HG03045 (cell line): Measurements from ENCODE around the gene RERE.
A peak's percentile ranks its signal among the peaks of the same experiment; 100 is the strongest.

Source experiments
- ATAC-seq: cut with Tn5 transposase; IDR thresholded peaks from one replicate; pipeline ENCODE4 v1.9.1; 2021; ENCODE audit warnings: mild to moderate bottlenecking, moderate library complexity; ENCODE audit not compliant: unreplicated experiment

The RERE gene

GRCh38 chr1:8817412-8818324, at the start of gene RERE:
Gene RERE (minus strand): TSS chr1:8817640.
- peak; percentile 93 for ATAC-seq

DNA sequence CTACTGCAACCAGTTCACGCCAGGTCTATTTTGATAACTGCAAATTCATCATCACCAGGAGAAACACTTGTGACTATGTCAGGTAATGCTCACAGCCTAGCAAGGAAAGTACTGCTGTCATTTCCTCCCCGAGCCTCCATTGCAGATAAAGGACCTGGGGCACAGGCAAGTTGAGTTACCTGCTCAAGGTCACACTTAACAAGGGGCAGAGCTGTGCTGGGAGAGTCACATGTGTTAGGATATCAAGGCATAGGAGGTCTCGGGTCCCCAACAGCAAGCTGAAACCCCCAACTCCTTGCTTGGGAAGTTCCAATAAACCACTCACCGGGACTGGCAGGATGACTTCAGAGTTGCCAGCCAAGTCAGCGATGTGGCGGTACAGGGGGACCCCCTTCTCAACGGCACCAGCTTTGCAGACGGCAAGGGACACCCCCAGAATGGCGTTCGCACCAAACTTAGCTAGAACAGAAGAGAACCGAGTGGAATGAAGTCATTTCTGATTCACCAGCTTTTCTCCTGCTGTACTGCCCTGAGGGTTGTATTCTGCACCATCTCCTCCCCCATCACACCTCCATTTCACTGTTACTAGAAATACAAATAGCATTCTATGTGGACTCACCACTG, 49.5 kb upstream of the RERE start:
- ATAC-seq: no peak

GRCh38 chr1:8866173-8866791, 48.8 kb upstream of the RERE start:
- ATAC-seq: no peak

DNA sequence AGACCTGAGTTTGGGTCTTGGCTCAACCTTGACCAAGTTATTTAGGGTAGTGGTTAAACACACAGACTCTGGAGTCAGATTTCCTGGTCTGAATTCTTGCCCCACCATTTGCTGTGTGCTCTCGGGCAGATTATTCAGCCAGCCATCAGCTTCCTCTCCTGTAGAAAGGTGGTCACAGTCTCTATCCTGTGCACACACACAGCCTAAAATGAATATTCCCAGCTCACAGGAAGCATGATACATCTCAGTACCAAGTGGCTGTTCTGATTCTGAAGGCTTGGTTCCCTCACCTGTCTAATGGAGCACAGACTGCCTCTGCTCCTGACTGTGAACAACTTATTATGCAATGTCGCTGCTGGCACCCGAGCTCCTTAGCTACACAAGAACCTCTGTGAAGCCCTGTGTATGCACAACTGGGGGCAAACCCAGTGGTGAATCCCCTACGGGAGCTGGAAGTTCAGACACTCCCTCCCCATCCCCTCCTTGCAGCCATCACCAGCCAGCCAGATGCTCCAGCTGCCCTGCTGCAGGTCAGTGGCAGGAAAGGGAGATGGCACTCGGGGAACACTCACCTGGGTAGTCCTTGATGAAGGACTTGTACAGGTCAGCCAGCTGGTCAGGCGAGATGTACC, 47.4 kb upstream of the RERE start:
- ATAC-seq: no peak

DNA sequence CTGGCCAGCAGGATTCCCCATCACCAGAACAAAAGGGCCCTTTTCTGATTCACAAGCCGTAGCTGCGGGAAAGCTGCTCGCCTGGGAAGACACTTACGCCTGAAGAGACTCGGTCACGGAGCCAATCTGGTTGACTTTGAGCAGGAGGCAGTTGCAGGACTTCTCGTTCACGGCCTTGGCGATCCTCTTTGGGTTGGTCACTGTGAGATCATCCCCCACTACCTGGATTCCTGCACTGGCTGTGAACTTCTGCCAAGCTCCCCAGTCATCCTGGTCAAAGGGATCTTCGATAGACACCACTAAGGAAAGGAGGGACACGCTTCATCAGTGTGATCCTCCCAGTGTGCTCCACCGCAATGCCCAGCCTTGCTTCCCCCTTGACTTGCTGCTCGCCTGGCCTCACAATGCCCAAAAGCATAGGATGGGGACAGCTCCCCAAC, 46.4 kb upstream of the RERE start:
- ATAC-seq: no peak

GRCh38 chr1:8863138-8863537, 45.7 kb upstream of the RERE start:
- no peak for ATAC-seq

DNA sequence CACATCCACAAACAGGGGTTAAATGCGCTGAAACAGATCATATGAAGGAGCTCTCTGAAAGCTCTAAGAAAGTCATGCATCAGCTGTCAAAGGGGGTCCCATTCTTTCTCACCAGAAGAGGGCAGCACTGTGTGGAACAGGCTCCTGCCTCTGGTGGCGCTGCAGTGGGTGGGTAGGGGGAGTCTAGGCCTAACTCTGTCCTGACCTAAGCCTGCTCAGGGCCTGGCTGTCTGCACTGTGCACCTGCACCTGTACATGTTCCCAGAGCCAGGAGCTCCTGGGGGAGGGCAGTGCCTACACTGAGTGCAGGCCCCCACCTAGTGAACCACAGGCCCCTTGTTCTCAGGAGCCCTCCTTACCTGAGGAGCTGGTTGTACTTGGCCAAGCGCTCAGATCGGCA, 45.1 kb upstream of the RERE start:
- no peak for ATAC-seq

DNA sequence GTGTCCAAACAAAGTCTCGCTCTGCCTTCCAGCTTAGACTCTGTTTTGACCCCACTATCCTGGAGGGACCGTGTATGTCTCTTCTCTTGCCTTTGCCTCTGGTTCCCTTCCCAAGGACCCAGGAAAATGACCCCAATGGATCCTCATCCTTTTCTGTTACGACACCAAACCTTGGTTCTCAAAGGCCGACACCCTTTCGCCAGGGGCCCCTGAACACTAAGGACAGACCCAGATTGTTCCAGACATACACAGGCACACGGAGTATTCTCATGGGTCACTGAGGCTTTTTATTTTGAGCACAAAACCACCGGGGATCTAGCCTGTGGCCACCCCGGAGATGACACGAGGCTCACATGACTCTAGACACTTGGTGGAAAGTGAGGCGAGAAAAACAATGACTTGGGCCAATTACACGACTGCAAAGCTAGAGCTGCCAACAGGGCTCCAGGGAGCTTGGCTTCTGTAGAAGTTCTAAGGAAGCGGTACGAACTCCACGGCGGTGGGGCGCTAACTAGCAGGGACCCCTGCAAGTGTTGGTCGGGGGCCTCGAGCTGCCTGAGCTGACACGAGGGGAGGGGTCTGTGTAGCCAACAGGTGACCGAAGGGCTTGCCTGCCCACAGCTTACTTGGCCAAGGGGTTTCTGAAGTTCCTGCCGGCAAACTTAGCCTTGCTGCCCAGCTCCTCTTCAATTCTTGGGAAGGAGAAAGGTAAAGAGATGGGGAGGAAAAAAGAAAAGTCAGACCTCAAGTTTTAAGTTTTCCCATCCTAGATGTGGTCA, 43.5 kb upstream of the RERE start:
- ATAC-seq: no peak

DNA sequence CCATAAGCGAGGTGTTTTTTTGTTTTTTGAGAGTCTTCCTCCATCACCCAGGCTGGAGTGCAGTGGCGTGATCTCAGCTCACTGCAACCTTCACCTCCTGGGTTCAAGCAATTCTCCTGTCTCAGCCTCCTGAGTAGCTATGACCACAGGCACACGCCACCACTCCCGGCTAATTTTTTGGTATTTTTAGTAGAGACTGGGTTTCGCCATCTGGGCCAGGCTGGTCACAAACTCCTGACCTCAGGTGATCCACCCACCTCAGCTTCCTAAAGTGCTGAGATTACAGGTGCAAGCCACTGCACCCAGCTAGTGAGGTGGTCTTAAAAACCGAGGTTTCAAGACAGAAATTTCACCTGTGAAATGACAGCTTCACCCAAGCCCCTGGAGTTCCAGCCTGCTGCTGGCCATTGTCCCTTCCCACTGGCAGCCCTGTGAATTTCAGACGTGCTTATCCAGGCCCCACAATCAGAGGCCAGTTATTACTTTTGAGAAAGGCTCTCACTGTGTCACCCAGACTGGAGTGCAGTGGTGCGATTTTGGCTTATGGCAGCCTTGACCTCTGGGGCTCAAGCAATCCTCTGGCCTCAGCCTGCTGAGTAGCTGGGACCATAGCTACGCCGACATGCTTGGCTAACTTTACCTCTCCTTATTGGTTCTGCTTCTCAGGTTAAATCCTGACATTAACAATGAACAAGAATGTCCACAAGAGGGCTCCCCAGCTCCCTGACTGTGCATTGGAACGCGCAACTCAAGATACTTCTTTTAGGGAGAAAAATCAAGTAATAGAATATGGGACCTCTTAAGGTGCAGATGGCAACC, 41.7 kb upstream of the RERE start:
- ATAC-seq: no peak

DNA sequence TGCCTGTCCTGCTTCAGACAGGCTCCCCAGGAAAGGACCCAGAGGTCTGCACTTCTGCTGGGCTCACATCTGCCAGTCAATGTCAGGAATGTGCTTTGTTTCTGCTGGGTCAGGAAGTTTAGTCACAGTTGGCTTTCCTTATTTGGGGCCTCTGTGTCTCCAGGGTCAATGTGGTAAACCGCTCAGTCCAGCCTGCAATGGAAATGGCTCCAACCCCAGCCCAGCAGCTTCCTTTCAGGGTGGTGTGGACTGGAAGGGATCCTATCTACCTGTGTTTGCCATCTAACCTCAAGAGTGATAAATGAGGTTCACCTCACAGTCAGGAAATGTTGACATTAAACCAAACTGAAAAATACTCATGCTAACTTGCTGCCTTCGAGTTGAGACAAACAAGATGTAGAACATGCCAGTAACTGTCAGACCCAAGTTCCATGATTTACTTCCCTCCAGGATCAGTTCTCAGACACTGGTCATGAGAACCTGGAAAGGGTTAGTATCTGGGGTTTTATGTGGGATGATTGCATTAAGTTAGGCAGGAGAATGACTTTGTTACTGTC, 40.8 kb upstream of the RERE start:
- no peak for ATAC-seq

DNA sequence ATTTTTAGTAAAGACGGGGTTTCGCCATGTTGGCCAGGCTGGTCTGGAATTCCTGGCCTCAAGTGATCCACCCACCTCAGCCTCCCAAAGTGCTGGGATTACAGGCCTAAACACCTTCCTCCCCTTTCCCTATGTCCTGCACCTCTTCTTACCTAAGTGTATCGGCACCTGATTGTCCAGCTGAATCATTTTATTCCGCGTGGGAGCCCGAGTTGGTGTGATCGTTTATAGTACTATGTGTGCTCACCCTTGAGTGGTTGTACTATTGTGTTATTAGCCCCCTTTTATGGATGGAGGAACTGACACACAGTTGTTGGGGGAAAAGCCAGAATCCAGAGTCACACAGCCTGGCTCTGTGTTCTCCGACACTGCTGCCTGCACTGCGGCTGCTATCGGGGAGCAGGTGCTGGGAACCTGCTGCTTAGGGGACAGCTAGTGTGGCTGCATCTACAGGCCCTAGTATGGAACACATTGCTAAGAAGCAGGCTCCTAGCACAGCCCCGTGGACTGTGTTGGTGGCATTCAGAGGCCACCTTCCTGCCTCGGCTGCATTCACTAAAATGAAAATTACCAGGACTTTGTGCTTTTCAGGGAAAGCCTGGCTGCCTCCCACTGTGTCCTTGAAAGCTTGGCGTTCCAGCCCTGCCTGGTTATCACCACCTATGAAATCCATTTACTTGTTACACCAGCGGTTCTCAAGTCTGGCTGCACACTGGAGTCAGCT, 39.4 kb upstream of the RERE start:
- no peak for ATAC-seq

DNA sequence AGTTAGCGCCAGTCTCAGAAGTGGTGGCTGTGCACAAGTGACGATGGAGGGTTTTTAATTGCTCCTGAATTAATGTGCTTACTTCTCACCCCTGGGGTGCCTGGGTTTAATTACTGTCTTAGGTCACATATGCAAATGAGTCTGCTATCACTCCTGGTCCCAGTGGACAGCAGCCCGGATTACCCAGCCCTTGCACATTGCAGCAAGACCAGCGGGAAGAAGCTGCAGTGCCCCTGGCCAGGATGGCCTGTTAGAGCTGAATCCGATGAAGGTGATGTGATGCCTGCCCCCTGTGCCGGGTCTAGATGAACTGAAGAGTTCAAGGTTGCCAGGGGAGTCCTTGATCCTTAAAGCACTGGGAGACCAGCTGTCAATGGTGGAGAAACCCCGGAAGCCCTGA, 36.8 kb upstream of the RERE start:
- no peak for ATAC-seq

GRCh38 chr1:8851060-8851459, 33.6 kb upstream of the RERE start:
- no peak for ATAC-seq

DNA sequence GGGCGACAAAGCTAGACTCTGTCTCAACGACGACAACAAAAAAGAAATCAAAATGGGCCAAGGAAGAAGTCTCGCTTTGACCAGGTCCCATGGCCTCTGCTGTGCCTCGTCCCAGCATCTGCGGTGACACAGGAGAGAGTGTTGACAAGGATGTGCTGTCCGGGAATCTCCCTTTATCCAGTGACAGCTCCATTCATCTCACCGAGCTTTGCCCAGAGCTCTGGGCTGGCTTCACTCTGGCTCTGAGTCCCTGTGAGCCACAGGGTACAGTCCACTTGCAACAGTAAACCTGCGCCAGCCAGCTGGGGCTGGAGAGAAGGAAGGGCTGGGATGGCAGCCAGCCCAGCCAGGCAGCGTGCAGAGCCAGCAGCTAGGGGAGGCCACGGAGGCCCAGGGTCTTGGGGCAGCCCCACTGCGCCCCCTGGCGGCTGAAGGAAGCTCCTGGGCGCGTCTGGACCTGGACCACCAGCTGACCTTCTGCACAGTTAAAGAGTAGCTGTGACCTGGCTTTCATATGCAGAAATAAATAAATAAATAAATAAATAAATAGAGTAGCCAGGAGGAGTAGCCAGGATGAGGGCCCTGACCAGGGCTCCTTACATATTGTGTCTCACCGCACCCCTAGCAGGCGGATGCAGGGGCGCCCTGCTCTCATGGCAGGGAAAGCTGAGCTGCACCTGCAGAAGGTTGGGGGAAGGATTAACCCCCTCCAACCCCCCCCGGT, 31.4 kb upstream of the RERE start:
- no peak for ATAC-seq

GRCh38 chr1:8847990-8848389, 30.6 kb upstream of the RERE start:
- ATAC-seq: no peak

DNA sequence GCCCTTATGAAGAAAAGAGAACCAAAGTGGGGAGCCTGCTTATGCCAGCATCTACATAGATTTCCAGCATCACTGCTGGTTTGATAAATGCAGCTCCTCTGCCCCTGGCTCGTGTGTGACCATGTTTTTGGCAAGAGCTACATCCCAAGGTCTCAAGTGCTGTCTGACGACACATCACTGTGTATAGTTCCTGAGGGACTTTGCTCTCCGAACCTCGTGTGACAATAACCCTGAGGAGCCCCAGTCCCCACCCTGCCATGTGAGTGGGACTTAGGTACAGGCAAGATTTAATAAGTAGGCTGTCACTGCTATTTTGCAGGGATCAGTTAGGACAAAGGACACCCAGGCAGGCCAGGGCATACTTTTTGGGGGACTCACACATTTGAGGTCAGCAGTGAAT, 28.8 kb upstream of the RERE start:
- no peak for ATAC-seq

GRCh38 chr1:8845104-8846097, 28.0 kb upstream of the RERE start:
- no peak for ATAC-seq
